KMS-11 (cell line): Measurements from ENCODE around the gene DXO.

Experiments
- H2AFZ ChIP-seq: fragments of 200-600 bp; sonication (generic); 2 replicates; pipeline ENCODE4 v1.6.1; 2016; ENCODE audit warnings: antibody characterized with exemption, mixed run types, low read depth
- H3K27ac ChIP-seq: fragments of 200-600 bp; sonication (generic); 2 replicates; pipeline ENCODE4 v1.6.1; 2016; ENCODE audit warnings: mild to moderate bottlenecking, mixed run types
- H3K27me3 ChIP-seq: fragments of 200-600 bp; sonication (generic); 2 replicates; pipeline ENCODE4 v1.6.1; 2017; ENCODE audit warnings: mild to moderate bottlenecking, low read depth, mixed run types, moderate library complexity; ENCODE audit not compliant: insufficient read depth
- H3K36me3 ChIP-seq: fragments of 200-600 bp; sonication (generic); 2 replicates; pipeline ENCODE4 v1.6.1; 2017; ENCODE audit warnings: mild to moderate bottlenecking, mixed run types; ENCODE audit not compliant: insufficient read depth
- H3K4me1 ChIP-seq: fragments of 200-600 bp; sonication (generic); 2 replicates; pipeline ENCODE4 v1.6.1; 2016; ENCODE audit warnings: mild to moderate bottlenecking, low read depth, mixed run types; ENCODE audit not compliant: poor library complexity, severe bottlenecking
- H3K4me2 ChIP-seq: fragments of 200-600 bp; sonication (generic); 2 replicates; pipeline ENCODE4 v1.7.0; 2016; ENCODE audit warnings: mild to moderate bottlenecking, mixed run types
- H3K4me3 ChIP-seq: fragments of 200-600 bp; sonication (generic); IDR thresholded peaks from 2 replicates; pipeline ENCODE4 v1.6.1; 2017; ENCODE audit warnings: low read depth, low read length, mixed read lengths; ENCODE audit not compliant: insufficient read depth
- H3K79me2 ChIP-seq: fragments of 200-600 bp; sonication (generic); 2 replicates; pipeline ENCODE4 v1.6.1; 2016; ENCODE audit warnings: low read depth, mixed run types; ENCODE audit not compliant: insufficient read depth
- H3K9ac ChIP-seq: fragments of 200-600 bp; sonication (generic); 2 replicates; pipeline ENCODE4 v1.6.1; 2016; ENCODE audit warnings: mild to moderate bottlenecking, mixed run types
- H4K20me1 ChIP-seq: fragments of 200-600 bp; sonication (generic); 2 replicates; pipeline ENCODE4 v1.6.1; 2016; ENCODE audit warnings: mild to moderate bottlenecking, mixed run types; ENCODE audit not compliant: insufficient read depth
- TF ChIP-seq, protein P1 (sequence below): fragments of 200-600 bp; sonication (generic); conservative IDR thresholded peaks from 2 replicates; pipeline ENCODE4 v1.6.1; 2017; ENCODE audit warnings: low read depth, mild to moderate bottlenecking, antibody characterized with exemption, low read length, moderate library complexity, mixed read lengths

DXO gene

DNA sequence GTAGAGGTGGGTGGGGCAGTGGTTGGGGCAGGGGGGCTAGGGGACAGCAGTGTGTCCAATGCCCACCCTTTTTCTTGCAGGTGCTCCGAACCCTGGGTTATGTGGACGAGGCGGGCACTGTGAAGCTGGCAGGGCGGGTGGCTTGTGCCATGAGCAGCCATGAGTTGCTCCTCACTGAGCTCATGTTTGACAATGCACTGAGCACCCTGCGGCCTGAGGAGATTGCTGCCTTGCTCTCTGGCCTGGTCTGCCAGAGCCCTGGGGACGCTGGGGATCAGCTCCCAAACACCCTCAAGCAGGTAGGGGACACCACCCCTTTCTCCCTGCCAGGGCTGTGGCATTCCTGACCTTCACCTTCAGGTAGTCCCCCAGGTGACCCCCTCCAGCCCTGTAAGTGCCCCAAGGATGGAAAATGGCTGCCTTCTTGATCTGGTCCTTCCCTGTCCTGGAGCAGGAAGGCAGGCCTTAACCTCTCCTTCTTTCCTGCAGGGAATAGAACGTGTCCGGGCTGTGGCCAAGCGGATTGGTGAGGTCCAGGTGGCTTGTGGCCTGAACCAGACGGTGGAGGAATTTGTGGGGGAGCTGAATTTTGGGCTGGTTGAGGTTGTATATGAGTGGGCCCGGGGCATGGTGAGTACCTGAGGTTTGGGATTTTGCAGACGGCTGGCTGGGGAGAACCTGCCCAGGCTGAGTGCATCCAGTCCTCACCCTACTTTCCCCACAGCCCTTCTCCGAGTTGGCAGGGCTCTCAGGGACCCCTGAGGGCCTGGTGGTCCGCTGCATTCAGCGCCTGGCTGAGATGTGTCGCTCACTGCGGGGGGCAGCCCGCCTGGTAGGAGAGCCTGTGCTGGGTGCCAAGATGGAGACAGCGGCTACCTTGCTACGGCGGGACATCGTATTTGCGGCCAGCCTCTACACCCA, 2.9 kb downstream of the DXO start:
- Histone ChIP-seq H3K4me1 (peaks cover 11% of the 10 kb centered on the region), H3K9ac (no peak overlapping the region), H3K36me3 (no peaks in the 10 kb centered on the region), H3K27me3 (no peaks in the 10 kb centered on the region), H4K20me1 (no peaks in the 10 kb centered on the region), H3K4me2 (no peak overlapping the region), H3K79me2 (no peaks in the 10 kb centered on the region; the same call in 1 of the 2 replicates), H3K4me3 (no peak overlapping the region), H3K27ac (no peak overlapping the region), H2AFZ (no peak overlapping the region)
- TF ChIP-seq, protein P1, sequence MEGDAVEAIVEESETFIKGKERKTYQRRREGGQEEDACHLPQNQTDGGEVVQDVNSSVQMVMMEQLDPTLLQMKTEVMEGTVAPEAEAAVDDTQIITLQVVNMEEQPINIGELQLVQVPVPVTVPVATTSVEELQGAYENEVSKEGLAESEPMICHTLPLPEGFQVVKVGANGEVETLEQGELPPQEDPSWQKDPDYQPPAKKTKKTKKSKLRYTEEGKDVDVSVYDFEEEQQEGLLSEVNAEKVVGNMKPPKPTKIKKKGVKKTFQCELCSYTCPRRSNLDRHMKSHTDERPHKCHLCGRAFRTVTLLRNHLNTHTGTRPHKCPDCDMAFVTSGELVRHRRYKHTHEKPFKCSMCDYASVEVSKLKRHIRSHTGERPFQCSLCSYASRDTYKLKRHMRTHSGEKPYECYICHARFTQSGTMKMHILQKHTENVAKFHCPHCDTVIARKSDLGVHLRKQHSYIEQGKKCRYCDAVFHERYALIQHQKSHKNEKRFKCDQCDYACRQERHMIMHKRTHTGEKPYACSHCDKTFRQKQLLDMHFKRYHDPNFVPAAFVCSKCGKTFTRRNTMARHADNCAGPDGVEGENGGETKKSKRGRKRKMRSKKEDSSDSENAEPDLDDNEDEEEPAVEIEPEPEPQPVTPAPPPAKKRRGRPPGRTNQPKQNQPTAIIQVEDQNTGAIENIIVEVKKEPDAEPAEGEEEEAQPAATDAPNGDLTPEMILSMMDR, result no peak

DNA sequence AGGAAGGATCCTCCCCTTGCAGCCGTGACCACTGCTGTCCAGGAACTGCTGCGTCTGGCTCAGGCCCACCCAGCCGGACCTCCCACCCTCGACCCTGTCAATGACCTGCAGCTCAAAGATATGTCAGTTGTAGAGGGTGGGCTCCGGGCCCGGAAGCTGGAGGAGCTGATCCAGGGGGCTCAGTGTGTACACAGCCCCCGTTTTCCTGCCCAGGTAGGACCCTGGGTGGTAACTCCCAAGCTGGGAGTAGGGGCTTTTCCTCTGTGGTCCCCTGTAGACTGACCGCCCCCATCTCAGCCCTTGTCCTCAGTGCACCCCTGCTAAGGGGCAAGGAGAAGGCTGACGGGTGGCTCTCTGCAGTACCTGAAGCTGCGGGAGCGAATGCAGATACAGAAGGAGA, 3.6 kb downstream of the DXO start:
- Histone ChIP-seq H4K20me1 (no peaks in the 10 kb centered on the region), H2AFZ (no peak overlapping the region), H3K9ac (no peak overlapping the region), H3K36me3 (no peaks in the 10 kb centered on the region), H3K27ac (no peak overlapping the region), H3K4me2 (no peak overlapping the region), H3K27me3 (no peaks in the 10 kb centered on the region), H3K4me3 (no peak overlapping the region), H3K79me2 (no peaks in the 10 kb centered on the region; the same call in 1 of the 2 replicates), H3K4me1 (peaks cover 7% of the 10 kb centered on the region)
- TF ChIP-seq, protein P1, result no peak

DNA sequence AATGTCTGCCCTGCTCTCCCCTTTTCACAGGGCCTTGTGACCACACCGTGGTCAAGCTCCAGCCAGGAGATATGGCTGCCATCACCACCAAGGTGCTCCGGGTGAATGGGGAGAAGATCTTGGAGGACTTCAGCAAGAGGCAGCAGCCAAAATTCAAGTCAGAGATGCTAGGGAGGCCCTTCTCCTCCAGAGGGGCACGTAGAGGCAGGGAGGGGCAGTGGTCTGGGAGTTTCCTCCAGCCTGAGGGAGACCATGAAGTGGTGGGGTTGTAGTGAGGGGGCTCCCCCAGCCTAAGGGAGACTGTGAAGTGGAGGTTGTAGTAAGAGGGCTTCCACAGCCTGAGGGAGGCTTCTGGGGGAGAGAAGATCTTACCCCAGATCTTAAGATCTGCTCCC, 4.0 kb downstream of the DXO start:
- Histone ChIP-seq H3K79me2 (no peaks in the 10 kb centered on the region; the same call in 1 of the 2 replicates), H2AFZ (no peak overlapping the region), H3K4me3 (no peak overlapping the region), H3K4me2 (no peak overlapping the region), H3K27ac (no peak overlapping the region), H3K4me1 (peaks cover 4% of the 10 kb centered on the region), H4K20me1 (no peaks in the 10 kb centered on the region), H3K36me3 (no peaks in the 10 kb centered on the region), H3K27me3 (no peaks in the 10 kb centered on the region), H3K9ac (no peak overlapping the region)
- TF ChIP-seq, protein P1, result no peak

DNA sequence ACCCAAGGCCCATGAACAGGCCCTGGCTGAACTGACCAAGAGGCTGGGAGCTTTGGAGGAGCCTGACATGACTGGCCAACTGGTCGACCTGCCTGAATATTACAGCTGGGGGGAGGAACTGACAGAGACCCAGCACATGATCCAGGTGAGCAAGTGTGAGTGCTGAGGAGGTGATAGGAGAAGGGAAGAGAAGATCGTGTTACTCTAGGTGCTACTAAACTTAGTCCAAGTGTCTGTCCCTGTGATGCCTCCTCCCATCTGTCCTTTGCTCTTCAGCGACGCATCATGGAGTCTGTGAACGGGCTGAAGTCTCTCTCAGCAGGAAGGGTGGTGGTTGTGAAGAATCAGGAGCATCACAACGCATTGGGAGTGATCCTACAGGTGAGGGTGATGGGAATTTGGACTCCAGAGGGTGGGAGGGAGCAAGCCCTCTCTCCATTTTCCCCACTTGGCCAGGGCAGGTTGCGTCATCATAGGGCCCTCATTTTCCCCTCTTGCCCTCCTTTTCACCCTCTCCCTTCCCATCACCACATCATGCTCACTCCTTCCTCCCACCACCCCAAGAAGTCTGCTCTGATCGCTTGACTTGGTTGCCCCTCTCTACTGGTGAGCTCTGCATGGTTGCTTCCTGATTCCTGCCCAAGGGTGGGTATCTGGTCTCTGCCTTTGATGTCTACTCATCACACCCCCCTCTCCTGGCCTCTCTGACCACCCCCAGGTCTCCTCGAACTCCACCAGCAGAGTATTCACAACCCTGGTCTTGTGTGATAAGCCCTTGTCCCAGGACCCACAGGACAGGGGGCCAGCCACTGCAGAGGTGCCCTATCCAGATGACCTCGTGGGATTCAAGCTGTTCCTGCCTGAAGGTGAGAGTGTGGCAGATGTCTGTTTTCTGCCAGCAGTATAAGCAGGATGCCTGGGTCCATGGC, 4.7 kb downstream of the DXO start:
- Histone ChIP-seq H3K27ac (no peak overlapping the region), H3K36me3 (0 out of 2 replicates have a peak, but pooled peaks cover under 1% of the 10 kb centered on the region)

More for the DNA sequence above, 4.7 kb downstream of the DXO start:
- Histone ChIP-seq H2AFZ (no peak overlapping the region), H4K20me1 (no peaks in the 10 kb centered on the region), H3K9ac (no peak overlapping the region), H3K4me3 (no peak overlapping the region), H3K79me2 (no peaks in the 10 kb centered on the region), H3K4me1 (peaks cover 4% of the 10 kb centered on the region), H3K27me3 (no peaks in the 10 kb centered on the region), H3K4me2 (no peak overlapping the region)
- TF ChIP-seq, protein P1, result no peak
